ENCODE results near the gene SLC30A2.
"Not testable (repeated sequence)": the region's sequence is repeated elsewhere in the genome, so short reads cannot be mapped to it uniquely, and the experiment has no call there.

Gene SLC30A2, protein sequence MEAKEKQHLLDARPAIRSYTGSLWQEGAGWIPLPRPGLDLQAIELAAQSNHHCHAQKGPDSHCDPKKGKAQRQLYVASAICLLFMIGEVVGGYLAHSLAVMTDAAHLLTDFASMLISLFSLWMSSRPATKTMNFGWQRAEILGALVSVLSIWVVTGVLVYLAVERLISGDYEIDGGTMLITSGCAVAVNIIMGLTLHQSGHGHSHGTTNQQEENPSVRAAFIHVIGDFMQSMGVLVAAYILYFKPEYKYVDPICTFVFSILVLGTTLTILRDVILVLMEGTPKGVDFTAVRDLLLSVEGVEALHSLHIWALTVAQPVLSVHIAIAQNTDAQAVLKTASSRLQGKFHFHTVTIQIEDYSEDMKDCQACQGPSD

DNA sequence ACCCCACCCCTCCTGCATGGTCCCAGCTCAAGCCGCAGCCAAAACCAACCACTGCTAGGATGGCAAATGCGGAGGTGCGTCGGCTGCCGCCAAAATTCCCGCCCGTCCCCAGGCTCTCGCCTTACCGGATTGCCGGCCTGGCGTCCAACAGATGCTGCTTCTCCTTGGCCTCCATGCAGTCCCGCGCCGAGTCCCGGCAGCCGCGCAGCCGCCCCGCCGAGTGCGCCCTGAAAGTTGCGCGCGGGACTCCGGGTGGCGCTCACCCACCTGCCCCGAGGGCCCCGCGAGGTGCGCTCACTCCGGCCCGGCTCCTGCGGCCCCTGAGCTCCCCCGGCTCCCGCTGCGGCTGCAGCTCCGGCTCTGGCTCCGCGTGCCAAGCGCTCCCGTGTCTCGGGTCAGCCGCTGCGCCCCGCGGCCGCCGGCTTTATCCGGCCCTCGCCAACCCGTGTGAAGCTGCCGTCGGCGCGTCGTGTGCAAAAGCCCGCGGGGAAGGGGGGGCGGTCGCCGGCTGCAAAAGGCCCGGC is at the start of gene SLC30A2:
Gene SLC30A2, minus strand, starts transcription at position 397 of the 524 bp plus-strand sequence. Its CDS starts 222 bp downstream, at position 175.
- no peak for DNase-seq

DNA sequence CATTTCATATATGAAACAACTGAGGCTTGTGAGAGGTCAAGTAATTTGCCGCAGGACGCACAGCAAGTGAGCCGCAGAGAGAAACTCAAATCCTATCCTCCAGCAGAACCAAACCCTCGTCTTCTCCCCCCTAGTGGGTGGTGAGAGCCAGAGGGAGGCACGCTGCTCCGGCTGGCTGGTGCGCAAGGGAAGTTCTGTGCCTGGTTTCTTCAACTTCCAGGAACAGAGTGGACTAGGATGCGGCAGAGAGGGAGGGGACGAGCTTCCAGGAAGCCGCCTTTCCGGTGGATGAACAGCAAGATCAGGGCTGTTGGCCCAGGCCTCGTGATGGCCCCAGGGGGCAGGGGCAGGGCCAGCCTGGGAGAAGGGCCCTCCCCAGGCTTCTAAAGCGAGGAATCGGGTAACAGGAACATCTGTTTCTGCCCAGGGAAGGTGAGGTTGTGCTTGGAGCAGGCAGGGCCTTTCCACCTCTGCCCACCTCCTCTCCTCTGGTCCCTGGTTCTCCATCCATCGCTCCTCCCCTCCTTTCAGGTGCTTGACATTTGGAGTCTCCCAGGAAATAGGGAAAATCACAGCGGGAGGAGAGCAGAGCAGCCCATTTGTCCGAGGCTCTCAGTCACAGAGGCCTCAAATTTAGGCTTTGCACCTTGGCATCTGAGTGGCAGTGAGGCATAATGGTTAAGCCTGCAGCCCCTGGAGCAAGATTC is 48.9 kb upstream of the SLC30A2 start:
- no peak for DNase-seq

DNA sequence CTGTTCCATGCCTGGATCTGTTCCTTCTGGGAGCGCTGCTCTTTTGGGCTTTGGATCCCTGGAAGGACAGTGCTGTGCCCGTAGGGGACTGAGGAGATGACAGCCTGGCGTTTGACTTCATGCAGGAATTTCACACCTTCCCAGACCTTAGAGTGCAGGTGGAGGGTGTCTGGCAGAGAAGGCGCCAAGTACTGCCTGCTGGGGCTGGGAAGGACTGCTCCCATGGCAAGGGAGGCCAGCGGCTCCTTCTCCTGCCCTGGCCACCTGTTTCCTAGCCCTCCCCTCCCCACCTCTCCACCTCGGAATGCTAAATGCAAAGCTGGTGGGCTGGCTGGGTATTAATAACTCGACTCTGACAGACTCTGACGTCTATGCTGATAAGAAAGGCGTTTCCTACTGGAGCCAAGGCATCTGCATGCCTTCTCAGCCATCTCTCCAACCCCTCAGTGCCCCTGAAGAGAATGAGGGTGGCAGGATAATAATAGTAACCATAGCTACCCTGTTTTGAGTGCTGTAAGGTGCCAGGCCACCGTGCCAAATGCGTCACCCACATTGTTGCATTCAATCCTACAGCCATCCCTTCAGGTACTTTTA is 48.3 kb upstream of the SLC30A2 start:
- DNase-seq, result no peak

DNA sequence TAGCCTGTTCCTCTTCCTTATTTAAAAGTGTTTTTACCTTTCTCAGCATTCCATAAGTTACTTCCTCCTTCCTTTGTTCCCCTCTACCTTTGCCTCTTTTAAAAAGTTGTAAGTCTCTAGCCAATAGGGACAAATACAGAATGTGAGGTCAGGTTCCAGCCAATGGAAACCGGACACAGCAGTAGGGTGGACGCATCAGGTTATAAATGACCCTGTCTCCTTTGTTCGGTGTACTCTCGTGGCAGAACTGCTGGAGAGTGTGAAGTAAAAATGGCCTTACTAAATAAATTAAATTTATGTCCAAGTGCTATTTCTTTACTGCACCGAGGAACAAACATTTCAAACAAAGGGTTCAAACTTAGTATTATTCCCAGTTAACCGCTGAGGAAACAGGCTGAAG is 47.7 kb upstream of the SLC30A2 start:
- not testable (repeated sequence) for DNase-seq

DNA sequence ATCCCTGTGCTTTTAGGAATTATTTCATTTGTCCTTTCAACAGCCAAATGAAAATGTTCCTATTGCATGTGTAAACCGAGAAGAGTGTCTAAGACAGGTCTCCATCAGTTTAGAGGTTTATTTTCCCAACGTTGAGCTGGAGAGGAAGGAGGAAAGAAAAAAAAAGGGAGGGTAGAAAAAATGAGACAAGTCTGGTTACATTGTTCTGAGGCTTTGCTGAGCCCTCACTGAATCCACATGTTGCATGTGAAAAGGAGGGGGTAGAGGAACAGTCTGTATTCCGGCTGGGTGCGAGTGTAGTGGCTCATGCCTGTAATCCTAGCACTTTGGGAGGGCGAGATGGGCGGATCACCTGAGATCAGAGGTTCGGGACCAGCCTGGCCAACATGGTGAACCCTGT is 46.5 kb upstream of the SLC30A2 start:
- no peak for DNase-seq

DNA sequence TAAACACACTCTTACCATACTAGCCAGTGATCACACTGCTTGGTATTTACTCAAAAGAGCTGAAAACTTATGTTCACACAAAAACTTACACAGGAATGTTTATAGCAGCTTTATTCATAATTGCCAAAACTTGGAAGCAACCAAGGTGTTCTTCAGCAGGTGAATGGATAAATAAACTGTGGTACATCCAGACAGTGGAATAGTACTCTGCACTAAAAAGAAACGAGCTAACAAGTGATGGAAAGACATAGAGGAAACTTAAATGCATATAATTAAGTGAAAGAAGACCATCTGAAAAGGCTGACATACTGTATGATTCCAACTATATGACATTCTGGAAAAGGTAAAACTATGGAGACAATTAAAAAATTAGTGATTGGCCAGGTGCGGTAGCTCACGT is 45.0 kb upstream of the SLC30A2 start:
- no peak for DNase-seq

DNA sequence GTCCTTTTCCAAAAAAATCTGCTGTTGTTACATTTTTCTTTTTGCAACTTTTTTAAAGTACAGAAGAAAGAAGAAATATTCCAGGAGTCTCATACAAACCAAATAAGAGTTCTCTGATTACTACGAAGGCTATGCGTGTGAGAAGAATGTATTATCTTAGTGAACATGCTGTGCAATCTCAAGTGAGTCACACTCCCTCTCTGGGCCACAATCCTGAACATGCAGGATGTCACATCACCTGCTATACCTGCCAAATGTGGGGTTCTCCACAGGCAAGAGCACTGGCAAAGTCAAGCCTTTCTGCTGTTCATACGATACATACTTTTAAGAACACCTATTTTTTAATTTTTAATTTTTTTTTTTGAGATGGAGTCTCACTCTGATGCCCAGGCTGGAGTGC is 43.2 kb upstream of the SLC30A2 start:
- DNase-seq, result no peak

DNA sequence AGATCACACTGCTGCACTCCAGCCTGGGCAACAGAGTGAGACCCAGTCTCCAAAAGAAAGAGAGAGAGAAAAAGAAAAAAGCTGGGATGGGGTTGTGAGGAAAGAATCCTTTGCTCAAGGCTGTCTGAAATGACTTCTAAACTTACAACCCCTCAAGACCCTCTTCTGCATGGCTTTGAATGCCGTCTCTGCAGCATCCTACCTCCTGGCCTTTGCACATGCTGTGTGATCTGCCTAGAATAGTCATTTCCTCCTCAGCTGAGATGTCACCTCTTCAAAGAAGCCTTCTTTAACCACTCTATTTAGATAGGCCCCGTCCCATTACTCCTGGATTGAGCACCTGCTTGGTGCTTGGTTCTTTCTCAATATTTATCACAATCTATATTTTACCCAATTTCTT is 38.9 kb upstream of the SLC30A2 start:
- no peak for DNase-seq

DNA sequence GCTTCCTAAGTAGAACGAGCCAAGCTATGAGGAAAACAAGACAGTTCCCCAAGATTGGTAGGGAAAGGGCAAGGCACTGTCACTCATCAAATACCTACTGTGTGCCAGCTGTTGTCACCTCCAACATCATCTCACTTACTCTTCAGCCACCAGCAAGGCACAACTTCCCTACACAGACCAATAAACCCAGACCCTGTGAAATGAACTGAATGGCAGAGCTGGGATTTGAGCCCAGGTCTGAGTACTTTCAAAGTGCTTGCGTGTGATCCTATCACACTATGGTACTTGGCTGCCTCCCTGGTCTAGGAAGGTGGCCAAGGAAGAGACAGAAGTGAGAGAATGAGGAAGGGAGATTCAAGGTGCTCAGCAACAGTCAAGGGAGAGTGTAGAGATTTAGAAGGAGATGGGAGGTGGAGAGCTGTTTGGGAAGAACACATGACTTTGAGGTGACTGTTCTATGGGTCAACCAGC is 38.2 kb upstream of the SLC30A2 start:
- no peak for DNase-seq

DNA sequence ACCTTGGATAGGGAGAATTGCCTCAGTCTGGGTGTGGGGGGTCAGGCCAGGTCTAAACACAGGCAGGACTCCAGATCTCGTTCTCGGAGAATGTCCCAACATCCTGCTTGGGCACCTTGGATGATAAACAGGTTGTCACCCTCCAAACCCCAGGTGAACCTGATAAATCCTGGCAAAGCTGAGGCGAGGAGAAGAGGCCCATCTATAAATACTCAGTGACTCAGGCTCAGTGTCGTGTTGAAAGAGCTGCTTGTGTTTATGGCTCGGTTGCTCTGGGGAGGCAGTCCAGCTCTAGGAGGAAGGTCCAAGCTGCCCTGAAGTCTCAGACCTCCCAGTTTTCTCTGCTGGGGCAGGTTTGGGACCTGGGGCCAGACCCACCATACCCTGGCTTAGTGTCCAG is 37.3 kb upstream of the SLC30A2 start:
- DNase-seq, result no peak

DNA sequence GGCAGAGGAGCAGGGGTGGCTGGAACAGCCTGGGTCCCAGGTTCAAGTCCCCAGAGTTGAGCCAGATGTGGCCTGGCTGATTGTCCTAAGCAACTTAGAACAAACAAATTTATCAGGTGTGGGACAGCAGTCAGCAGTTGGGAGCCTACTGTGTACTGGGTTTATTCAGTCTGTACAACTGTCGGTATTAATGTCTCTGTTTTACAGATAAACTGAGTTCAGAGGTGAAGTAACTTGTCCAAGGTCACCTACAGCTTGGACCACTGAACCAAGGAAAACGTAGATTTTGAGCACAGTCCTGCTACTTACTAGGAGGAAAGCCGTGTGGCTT is 36.1 kb upstream of the SLC30A2 start:
- DNase-seq, result no peak

DNA sequence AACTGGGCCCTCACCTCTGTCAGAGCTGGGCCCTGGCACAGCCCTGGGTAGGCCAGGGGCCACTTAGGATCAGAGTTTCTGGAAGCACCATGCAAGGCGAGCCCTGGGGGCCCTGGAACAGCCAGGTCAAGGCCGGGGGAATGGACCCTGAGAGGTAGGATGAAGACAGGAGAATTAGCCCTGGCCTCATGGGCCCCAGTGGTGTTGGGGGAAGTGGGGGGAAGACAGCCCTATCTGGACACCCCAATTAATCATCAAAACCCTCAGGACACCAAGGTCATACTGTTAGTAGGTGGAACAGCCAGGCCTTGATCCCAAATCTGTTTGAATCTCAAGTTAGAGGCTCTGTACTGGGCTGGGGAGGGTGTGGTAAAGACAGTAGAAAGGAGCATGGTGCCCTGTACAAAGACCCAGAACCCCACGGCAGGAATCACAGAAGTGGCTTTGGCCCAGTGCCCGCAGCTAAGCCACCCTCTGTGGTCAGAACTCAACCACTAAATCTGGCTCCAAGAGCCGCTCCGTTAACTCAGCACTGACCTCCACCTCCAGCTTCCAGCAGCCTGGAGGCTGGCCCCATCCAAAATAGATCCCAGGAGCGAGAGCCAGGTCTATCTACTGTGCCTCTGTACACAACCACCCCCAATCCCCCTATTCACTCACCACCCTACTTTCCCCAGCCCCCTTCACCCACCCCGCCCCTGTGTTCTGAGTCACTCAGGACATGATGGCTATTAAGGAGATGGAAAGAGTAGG is 35.5 kb upstream of the SLC30A2 start:
- no peak for DNase-seq

DNA sequence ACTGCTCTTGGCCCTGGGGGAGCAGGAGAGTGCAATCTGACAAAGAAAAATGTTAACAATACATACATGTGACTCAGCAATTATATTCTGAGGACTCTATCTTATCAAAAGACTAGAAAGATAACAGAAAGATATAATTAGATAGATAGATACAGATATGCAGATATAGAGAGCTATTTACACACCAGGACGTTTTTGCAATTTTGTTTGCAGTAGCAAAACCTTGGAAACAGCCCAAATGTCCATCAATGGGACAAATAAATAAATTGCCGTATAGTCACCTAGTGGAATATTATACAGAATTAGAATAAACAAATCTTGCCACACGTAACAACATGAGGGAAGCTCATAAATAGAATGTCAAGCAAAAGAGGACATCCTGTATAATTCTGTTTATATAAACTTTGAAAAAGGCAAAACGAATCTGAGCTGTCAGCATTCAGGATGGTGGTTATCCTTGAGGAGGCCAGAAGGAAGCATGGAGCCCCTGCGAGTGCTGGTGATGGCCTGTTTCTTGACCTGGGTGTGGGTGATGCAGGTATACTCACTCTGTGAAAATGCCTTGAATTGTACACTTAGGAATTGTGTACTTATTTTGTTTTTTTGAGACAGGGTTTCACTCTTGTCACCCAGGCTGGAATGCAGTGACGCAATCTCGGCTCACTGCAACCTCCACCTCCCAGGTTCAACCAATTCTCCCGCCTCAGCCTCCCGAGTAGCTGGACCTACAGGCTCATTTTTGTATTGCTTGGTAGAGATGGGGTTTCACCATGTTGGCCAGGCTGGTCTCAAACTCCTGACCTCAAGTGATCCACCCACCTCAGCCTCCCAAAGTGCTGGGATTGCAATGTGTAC is 34.3 kb upstream of the SLC30A2 start:
- DNase-seq, result no peak

DNA sequence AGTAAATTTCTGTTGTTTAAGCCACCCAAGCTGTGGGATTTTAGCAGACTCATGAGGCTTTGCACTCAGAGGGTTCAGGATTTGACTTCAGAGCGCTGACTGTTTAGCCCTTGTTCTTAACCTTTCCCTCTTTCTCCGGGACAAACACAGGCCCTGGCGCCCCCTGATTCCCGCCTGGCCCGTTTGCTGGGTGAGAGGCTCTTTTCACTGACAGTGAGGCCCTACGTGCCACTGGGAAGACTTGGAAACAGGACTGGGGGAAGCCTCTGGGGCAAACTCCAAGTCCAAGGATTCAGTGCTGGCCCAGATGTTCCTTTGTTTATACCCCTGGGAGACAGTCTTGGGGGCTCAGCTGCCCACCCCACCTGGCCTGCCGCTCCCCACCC is 33.3 kb upstream of the SLC30A2 start:
- DNase-seq, result no peak

DNA sequence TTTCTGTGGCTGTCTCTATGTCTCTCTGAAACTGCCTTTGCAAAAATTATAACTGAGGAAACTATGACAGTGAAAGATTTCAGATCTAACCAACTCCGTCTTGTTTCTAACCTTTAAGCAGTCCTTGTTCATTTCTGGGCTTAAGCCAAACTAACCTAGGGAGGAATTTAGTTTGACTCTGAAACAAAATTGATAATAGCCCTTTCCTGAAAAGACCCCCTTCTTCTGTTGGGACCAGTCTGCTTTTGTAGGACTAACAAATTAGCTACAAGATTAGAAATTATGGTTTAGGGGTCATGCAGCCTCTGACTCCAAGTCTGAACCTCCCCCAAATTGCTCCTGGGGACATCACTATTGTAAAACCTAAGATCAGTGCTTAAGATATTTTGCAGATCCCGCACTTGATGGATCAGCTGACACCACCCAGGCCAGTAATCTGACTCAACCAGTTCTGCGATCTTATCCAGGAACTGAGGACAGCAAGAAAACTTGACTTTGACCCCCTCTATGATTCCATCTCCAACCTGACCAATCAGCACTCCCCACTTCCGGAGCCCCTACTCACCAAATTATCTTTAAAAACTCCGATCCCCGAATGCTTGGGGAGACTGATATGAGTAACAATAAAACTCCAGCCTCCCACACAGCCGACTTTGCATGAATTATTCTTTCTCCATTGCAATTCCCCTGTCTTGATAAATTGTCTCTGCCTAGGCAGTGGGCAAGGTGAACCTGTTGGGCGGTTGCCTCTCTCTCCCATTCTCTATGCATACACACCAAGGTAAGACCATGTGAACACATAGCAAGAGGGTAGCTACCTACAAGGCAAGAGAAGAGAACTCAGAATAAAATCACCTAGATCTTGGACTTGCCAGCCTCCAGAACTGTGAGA is 32.6 kb upstream of the SLC30A2 start:
- no peak for DNase-seq

DNA sequence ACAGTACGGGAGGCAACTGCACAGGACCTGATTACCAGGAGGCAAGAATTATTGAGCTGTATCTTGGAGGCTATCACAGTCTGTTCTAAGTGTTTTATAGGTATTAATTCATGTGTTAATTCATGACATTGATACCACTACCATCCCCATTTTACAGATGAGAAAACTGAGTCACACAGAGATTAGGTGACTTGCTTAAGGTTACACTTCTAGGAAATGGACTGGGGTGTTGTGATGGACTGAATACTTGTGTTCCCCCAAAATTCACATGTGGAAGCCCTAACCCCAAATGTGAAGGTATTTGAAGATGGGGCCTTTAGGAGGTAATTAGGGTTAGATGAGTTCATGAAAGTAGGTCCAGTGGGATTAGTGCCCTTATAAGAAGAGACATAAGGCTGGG is 31.6 kb upstream of the SLC30A2 start:
- DNase-seq, result no peak

DNA sequence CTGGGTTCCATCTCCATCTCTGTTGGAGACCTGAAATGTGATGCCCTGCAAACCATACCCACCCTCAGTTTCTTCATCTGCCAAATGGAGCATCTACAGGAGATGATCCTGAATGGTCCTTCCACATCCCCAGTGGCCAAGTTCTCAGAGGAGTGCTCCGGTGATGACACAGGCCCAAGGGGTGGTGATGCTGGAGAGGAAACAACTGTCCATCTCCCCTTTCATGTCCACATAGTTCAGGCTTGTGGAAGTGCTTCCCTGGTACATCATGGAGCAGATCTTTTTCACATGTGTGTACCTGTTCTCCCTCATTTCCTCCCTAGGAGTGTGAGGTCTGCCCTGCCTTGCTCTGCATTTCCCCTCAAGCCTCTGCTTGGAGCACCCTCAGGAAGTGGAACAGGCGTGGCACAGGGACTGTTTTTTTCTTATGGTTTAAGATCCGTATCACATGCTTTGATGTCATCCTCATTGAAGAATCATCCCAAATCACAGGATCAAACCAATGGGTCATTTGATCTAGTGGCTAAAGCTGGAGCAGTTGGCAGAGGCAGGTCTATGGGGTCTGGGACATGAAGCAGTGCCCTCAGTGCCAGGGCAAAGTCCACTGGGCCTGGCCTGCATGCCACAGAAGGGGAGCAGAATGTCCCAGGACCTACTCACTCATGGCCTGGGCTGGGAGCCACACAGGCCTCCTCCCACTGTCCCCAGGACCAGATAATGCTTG is 29.7 kb upstream of the SLC30A2 start:
- no peak for DNase-seq

DNA sequence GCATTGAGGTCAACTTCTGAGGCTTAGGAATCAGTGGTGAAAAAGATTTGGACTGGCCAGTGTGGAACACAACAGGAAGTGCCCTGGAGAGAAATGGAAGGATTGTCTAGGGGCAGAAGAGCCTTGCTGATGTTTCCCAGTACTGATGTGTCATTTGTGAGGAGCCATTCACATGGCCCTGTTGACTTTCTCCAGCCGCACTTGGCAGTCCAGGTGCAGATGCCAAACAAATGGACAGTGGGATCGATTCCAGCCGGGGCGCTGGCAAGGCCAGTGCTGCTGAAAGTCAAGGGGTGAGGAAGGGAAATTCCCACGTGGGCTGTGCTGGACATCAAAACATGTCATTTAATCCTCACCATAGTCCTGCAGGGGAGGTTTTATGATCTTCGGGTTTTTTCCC is 26.4 kb upstream of the SLC30A2 start:
- no peak for DNase-seq

DNA sequence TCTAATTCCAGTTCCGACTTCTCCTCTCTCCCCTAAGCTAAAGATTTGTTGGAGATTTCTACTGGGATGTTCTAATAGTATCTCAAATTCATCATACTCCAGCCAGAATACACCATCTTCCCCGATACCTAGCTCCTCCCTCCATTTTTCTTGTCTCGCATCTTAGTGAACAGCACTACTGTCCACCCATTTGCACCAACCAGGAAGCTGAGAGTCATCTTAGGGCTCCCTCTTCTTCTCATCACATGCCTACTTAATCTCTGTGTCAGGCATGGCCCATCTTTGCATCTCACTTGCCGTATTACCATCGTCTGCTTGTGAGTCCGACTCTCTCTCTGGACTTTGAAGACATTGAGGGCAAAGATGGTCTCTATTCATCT is 25.0 kb upstream of the SLC30A2 start:
- DNase-seq, result no peak

DNA sequence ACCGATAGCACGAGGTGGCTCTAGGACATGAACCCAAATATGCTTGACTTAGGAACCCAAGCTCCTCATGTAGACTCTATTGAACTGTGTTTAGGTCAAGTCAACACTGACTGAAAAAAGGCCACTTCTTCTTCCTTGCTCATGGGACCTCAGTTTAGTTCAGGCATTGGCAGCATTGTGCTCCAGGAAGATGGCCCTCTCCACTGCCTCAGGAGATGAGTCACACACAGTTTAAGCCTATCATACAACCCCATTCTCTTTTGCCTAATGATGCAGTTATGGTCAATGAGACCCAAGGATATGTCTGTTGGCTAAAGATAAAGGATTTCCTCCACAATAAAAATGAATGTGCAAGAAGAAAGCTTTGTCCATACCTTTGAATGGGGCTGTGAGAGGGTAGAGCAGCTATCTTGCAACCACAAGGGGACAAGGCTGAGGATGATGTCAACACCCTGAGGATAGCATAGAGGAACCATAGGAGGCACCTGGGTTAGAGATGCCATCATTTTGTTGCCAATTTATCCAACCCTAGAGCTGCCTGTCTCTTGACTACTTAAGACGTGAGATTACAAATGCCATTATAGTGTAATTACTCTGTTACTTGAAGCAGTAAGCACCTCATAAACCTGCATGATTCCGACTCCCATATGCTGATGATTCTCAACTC is 24.5 kb upstream of the SLC30A2 start:
- DNase-seq, result no peak
